SKM-1 treated with dmso at 0.1 percent for 144 hours (cell line): Measurements from ENCODE around the gene LIN9.
"Not testable (repeated sequence)": the region's sequence is repeated elsewhere in the genome, so short reads cannot be mapped to it uniquely, and the experiment has no call there.

ENCODE experiments used
- DNase-seq: peaks from one replicate; lab custom pipeline; 2025; ENCODE audit not compliant: unreplicated experiment; lab: John Stamatoyannopoulos, UW

The LIN9 gene

GRCh38 chr1:226216056-226216455 lies 92.9 kb downstream of the LIN9 start:
- no peak for DNase-seq

- no peak for DNase-seq
Measured at GRCh38 chr1:226215239-226215638, 93.7 kb downstream of the LIN9 start.

- no peak for DNase-seq
Measured at GRCh38 chr1:226212545-226212944, 96.4 kb downstream of the LIN9 start.

- DNase-seq: no peak
Measured at GRCh38 chr1:226211181-226211821, 97.7 kb downstream of the LIN9 start.

- DNase-seq: no peak
Measured at GRCh38 chr1:226210571-226211176, 98.3 kb downstream of the LIN9 start.

GRCh38 chr1:226209307-226210059 lies 99.5 kb downstream of the LIN9 start:
- no peak for DNase-seq

GRCh38 chr1:226207048-226207447 lies 101.9 kb downstream of the LIN9 start:
- DNase-seq: no peak

GRCh38 chr1:226204198-226204597 lies 104.8 kb downstream of the LIN9 start:
- no peak for DNase-seq

GRCh38 chr1:226203655-226204054 lies 105.3 kb downstream of the LIN9 start:
- no peak for DNase-seq

GRCh38 chr1:226203240-226203639 lies 105.7 kb downstream of the LIN9 start:
- no peak for DNase-seq

GRCh38 chr1:226202666-226203065 lies 106.3 kb downstream of the LIN9 start:
- DNase-seq: not testable (repeated sequence)

GRCh38 chr1:226202246-226202645 lies 106.7 kb downstream of the LIN9 start:
- no peak for DNase-seq

- no peak for DNase-seq
Measured at GRCh38 chr1:226201029-226201593, 107.9 kb downstream of the LIN9 start.

- DNase-seq: no peak
Measured at GRCh38 chr1:226199971-226200370, 109.0 kb downstream of the LIN9 start.

- no peak for DNase-seq
Measured at GRCh38 chr1:226195144-226195543, 113.8 kb downstream of the LIN9 start.

- no peak for DNase-seq
Measured at GRCh38 chr1:226187380-226187779, 121.6 kb downstream of the LIN9 start.

- no peak for DNase-seq
Measured at GRCh38 chr1:226187019-226187322, 122.0 kb downstream of the LIN9 start.

- peak; percentile 88 for DNase-seq
Measured at GRCh38 chr1:226186124-226187018, 122.6 kb downstream of the LIN9 start, which contains the start of gene ACBD3. TSS of gene ACBD3 (minus strand) at chr1:226186741. CDS start at chr1:226186675, 66 bp downstream.

GRCh38 chr1:226185141-226186036 lies 123.6 kb downstream of the LIN9 start:
- DNase-seq: no peak
